DND-41 (cell line): ENCODE data around the gene RPS29.

Experiments used
- ATAC-seq: fragments of 200-7000 bp; cut with Tn5 transposase; 3 replicates; pipeline ENCODE4 v1.9.1; 2021; ENCODE audit warnings: low read depth; ENCODE audit not compliant: insufficient read depth
- DNase-seq: peaks from one replicate; pipeline ENCODE4 v3.0.0-alpha.2; 2020
- H2AFZ ChIP-seq: 2 replicates; pipeline ENCODE4 v1.6.0; 2012; ENCODE audit warnings: low read depth, low read length
- H3K27ac ChIP-seq: 2 replicates; pipeline ENCODE4 v1.5.1; 2012; ENCODE audit warnings: low read length, inconsistent platforms
- H3K27me3 ChIP-seq: fragments of 200-600 bp; sonication (generic); 2 replicates; pipeline ENCODE4 v1.6.0; 2012; ENCODE audit warnings: low read length, mild to moderate bottlenecking, inconsistent platforms; ENCODE audit not compliant: insufficient read depth, poor library complexity
- H3K36me3 ChIP-seq: 2 replicates; pipeline ENCODE4 v1.5.1; 2012; ENCODE audit warnings: low read length, inconsistent platforms; ENCODE audit not compliant: insufficient read depth
- H3K4me1 ChIP-seq: 2 replicates; pipeline ENCODE4 v1.5.1; 2012; ENCODE audit warnings: mild to moderate bottlenecking, low read length; ENCODE audit not compliant: insufficient read depth
- H3K4me2 ChIP-seq: 2 replicates; pipeline ENCODE4 v1.6.0; 2012; ENCODE audit warnings: mild to moderate bottlenecking, moderate library complexity, low read length, inconsistent platforms; ENCODE audit not compliant: insufficient read depth
- H3K4me3 ChIP-seq, 2 experiments: fragments of 200-600 bp in 1 of 2; shearing (Covaris generic) in 1 of 2; 2 replicates each; pipeline ENCODE4 v1.5.1; 2012 to 2016; ENCODE audit warnings: inconsistent platforms in 2 of 2, low read length in 2 of 2, mild to moderate bottlenecking in 2 of 2, low read depth in 1 of 2, moderate library complexity in 1 of 2
- H3K79me2 ChIP-seq: 2 replicates; pipeline ENCODE4 v1.6.0; 2012; ENCODE audit warnings: low read length, inconsistent platforms; ENCODE audit not compliant: insufficient read depth
- H3K9ac ChIP-seq: 2 replicates; pipeline ENCODE4 v1.6.0; 2012; ENCODE audit warnings: low read depth, mild to moderate bottlenecking, inconsistent platforms, low read length, moderate library complexity
- H3K9me3 ChIP-seq: 2 replicates; pipeline ENCODE4 v1.5.1; 2012; ENCODE audit warnings: low read length, moderate library complexity, mild to moderate bottlenecking, inconsistent platforms; ENCODE audit not compliant: insufficient read depth, severe bottlenecking
- H4K20me1 ChIP-seq: 2 replicates; pipeline ENCODE4 v1.6.0; 2012; ENCODE audit warnings: low read length; ENCODE audit not compliant: insufficient read depth
- CTCF ChIP-seq: IDR thresholded peaks from 2 replicates; pipeline ENCODE4 v1.5.1; 2012; ENCODE audit warnings: borderline replicate concordance, low read length, moderate library complexity, mild to moderate bottlenecking; ENCODE audit not compliant: poor library complexity, severe bottlenecking; ENCODE audit errors: extremely low read depth
- EZH2 ChIP-seq: IDR thresholded peaks from 3 replicates; pipeline ENCODE4 v1.6.1; 2012; ENCODE audit warnings: borderline replicate concordance, low read depth, mild to moderate bottlenecking, moderate library complexity, low read length, inconsistent platforms; ENCODE audit not compliant: severe bottlenecking

The RPS29 gene

GRCh38 chr14:49623941-49624839 is 38.0 kb upstream of the RPS29 start:
- Histone ChIP-seq H3K4me2 (peak overlapping the region; percentile 90), H3K9me3 (no peaks in the 10 kb centered on the region), H3K27ac (peak overlapping the region; percentile 40), H3K4me3 (0 out of 4 replicates have a peak overlapping the region, but pooled peaks of 1 of the 2 experiments have one; percentile 8), H3K36me3 (peaks cover 42% of the 10 kb centered on the region), H3K4me1 (peaks cover 50% of the 10 kb centered on the region), H3K9ac (0 out of 2 replicates have a peak overlapping the region, but pooled peaks have one; percentile 17), H3K79me2 (peaks cover 94% of the 10 kb centered on the region), H4K20me1 (peaks cover 18% of the 10 kb centered on the region), H2AFZ (no peak overlapping the region), H3K27me3 (no peaks in the 10 kb centered on the region)
- DNase-seq (no peak), ATAC-seq (no peak)
- TF ChIP-seq EZH2 (no peak), CTCF (no peak)

GRCh38 chr14:49623387-49623786 is 37.2 kb upstream of the RPS29 start:
- Histone ChIP-seq H3K9me3 (no peaks in the 10 kb centered on the region), H3K4me3 (peak overlapping the region; percentile 67 to 72; a peak in 3 of 4 replicates), H3K4me2 (peak overlapping the region; percentile 90), H3K9ac (peak overlapping the region; percentile 87), H3K36me3 (peaks cover 49% of the 10 kb centered on the region), H3K4me1 (peaks cover 50% of the 10 kb centered on the region), H3K27ac (no peak overlapping the region; the same call in 1 of the 2 replicates), H4K20me1 (peaks cover 21% of the 10 kb centered on the region), H3K79me2 (peaks cover 95% of the 10 kb centered on the region), H3K27me3 (no peaks in the 10 kb centered on the region), H2AFZ (no peak overlapping the region)
- no peak for TF ChIP-seq CTCF
- DNase-seq (no peak), ATAC-seq (no peak)

GRCh38 chr14:49622022-49622607 is 35.9 kb upstream of the RPS29 start:
- H3K4me1 ChIP-seq, result peaks cover 59% of the 10 kb centered on the region
- no peaks in the 10 kb centered on the region for H3K27me3 ChIP-seq
- peak overlapping the region; percentile 90 for H3K4me2 ChIP-seq
- TF ChIP-seq CTCF (no peak), EZH2 (no peak)
- H3K9ac ChIP-seq, result peak overlapping the region; percentile 87
- peaks cover 96% of the 10 kb centered on the region for H3K79me2 ChIP-seq
- no peak overlapping the region for H2AFZ ChIP-seq
- H3K4me3 ChIP-seq, result peak overlapping the region; percentile 67 to 72; a peak in 3 of 4 replicates
- ATAC-seq (no peak), DNase-seq (no peak)
- H3K27ac ChIP-seq, result peak overlapping the region; percentile 88
- H4K20me1 ChIP-seq, result peaks cover 27% of the 10 kb centered on the region
- H3K9me3 ChIP-seq, result no peaks in the 10 kb centered on the region
- H3K36me3 ChIP-seq, result peaks cover 62% of the 10 kb centered on the region
